HG03342 (cell line): ENCODE results near the gene GFAP.
"Not testable (repeated sequence)": the region's sequence is repeated elsewhere in the genome, so short reads cannot be mapped to it uniquely, and the experiment has no call there.

Source experiments
- ATAC-seq: cut with Tn5 transposase; IDR thresholded peaks from one replicate; pipeline ENCODE4 v1.9.1; 2021; ENCODE audit warnings: mild to moderate bottlenecking, moderate library complexity; ENCODE audit not compliant: unreplicated experiment

Gene GFAP

GRCh38 chr17:44915321-44915726 lies at the start of gene GFAP:
Gene GFAP (minus strand): TSS chr17:44915500. CDS start chr17:44915486, 14 bp downstream.
- ATAC-seq: no peak

GRCh38 chr17:44961921-44962350 lies 46.6 kb upstream of the GFAP start:
- ATAC-seq: no peak

GRCh38 chr17:44960691-44961090 lies 45.4 kb upstream of the GFAP start:
- no peak for ATAC-seq

- no peak for ATAC-seq
Observed at GRCh38 chr17:44959821-44960531, 44.7 kb upstream of the GFAP start.

- ATAC-seq: no peak
Observed at GRCh38 chr17:44956998-44957981, 42.0 kb upstream of the GFAP start.

- no peak for ATAC-seq
Observed at GRCh38 chr17:44955674-44956425, 40.5 kb upstream of the GFAP start.

- ATAC-seq: no peak
Observed at GRCh38 chr17:44952946-44953475, 37.7 kb upstream of the GFAP start.

- no peak for ATAC-seq
Observed at GRCh38 chr17:44948315-44948795, 33.1 kb upstream of the GFAP start.

- ATAC-seq: peak; percentile 92
Observed at GRCh38 chr17:44947461-44948314, 32.4 kb upstream of the GFAP start, which contains the start of gene KIF18B. Gene KIF18B (minus strand): TSS chr17:44947773. CDS start chr17:44936344, 11,429 bp downstream.

GRCh38 chr17:44945652-44946051 lies 30.4 kb upstream of the GFAP start:
- ATAC-seq: not testable (repeated sequence)

- ATAC-seq: no peak
Observed at GRCh38 chr17:44942456-44942855, 27.2 kb upstream of the GFAP start.

GRCh38 chr17:44941712-44942331 lies 26.5 kb upstream of the GFAP start:
- ATAC-seq: no peak

GRCh38 chr17:44940768-44941167 lies 25.5 kb upstream of the GFAP start:
- ATAC-seq: no peak

GRCh38 chr17:44940317-44940716 lies 25.0 kb upstream of the GFAP start:
- ATAC-seq: no peak

- no peak for ATAC-seq
Observed at GRCh38 chr17:44935116-44935515, 19.8 kb upstream of the GFAP start.

- no peak for ATAC-seq
Observed at GRCh38 chr17:44934745-44935105, 19.4 kb upstream of the GFAP start.

- ATAC-seq: no peak
Observed at GRCh38 chr17:44933824-44934744, 18.8 kb upstream of the GFAP start.

GRCh38 chr17:44932787-44933097 lies 17.4 kb upstream of the GFAP start:
- ATAC-seq: no peak
